HG03575 (cell line): ENCODE measurements around the gene AKT2.
"Not testable (repeated sequence)": the region's sequence is repeated elsewhere in the genome, so short reads cannot be mapped to it uniquely, and the experiment has no call there.

Source experiments
- ATAC-seq: cut with Tn5 transposase; IDR thresholded peaks from one replicate; pipeline ENCODE4 v1.9.1; 2021; ENCODE audit not compliant: unreplicated experiment, insufficient number of reproducible peaks, low FRiP score; ENCODE audit errors: extremely low read depth

The AKT2 gene

DNA sequence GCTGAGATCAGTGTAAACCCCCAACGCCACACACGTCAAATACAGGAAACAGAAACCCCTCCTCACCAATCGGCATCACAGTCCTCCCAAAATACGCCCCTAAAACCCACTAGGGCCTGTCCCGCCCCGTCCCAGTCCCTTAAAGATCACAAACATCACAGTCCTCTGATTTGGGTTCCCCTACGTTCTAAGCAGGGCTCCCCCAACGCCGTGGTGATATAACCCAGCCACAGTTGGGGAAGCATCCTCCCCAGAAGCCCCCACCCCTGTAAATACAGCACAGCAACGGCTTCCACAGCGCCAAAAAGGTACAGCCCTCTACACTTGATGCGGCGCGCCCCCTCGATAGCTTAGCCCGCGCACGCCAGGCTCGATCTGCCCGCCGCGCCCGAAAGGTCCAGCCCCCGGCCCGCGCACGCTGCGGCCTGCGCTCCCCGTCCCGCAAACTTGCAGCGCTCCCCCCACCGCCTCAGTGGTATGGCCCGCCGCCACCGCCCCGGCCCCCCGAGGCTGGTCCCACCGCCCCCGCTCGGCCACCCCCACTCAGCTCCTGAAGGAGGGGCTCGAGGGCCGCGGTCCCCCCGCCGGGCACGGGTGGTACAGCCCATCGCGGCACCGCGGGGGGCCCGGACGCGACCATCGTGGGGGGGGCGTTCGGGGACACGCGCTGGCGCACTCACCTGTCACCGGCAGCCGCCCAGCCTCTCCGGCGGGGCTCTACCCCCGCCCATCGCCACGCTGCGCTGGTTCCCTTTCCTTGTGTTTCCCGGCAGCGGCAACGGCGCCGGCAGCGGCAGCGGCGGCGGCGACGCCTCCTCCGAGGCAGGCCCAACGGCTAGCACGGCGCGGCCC lies at the start of gene AKT2:
Gene AKT2 (minus strand): TSS at position 845 of the 852 bp plus-strand sequence. CDS start 20,078 bp downstream, outside the sequence.
- no peak for ATAC-seq

DNA sequence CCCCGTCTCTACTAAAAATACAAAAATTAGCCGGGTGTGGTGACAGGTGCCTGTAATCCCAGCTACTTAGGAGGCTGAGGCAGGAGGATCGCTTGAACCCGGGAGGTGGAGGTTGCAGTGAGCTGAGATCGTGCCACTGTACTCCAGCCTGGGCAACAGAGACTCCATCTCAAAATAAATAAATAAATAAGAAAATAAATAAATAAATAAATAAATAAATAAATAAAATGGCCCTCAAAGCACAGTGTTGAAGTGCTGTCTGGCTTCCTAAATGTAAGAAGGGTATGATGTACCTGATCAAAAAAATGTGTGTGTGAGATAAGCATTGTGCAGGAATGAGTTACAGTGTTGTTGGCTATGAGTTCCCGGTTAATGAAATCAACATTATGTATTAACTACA lies 47.9 kb upstream of the AKT2 start:
- ATAC-seq: not testable (repeated sequence)

DNA sequence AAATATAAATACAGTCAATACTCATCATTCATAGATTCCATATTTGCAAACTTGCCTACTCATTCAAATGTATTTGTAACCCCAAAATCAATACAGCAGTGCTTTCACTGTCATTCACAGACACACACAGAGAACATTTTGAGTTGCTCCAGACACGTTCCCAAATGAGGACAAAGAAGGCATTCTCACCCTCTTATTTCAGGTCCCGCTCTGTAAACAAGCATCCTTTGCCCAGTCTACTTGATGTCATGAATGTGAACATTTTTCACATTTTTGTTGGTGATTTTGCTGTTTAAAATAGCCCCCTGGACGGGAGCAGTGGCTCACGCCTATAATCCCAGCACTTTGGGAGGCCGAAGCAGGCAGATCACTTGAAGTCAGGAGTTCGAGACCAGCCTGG lies 47.5 kb upstream of the AKT2 start:
- no peak for ATAC-seq

DNA sequence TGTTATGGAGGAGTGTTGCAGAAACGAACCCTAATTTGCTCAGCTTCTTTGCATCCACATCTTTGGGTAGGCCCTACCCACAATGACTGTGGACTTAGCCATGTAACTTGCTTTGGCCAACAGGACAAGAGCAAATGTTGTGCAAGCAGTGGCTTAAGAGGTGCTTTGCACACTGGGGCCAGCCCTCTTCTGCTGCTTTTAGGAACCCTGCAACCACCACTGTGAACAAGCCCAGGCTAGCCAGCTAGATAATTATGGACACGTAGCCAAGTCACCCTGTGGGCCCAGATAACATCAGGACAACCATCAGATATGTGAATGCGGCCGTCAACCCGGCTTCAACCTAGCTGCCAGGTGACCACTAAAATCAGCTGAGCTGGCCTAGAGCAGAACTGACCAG lies 45.9 kb upstream of the AKT2 start:
- ATAC-seq: no peak

DNA sequence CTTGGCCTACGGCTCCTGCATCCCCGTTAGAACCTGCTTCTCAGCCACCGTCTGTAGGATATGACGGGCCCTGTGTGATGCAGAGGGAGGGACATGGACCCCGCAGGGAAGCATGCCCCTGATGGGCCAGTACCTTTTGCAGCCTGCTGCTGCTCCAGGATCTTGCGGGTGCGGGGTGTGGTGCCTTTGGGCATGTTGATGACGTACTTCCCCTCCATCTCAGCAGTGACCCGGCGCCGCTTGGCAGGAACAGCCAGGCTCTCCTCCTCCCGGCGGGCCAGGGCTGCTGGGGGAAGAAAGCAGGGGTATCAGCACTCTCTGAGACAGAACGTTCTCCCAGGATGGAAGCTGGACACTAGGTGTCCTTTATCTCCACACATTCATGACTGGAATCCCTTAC lies 41.1 kb upstream of the AKT2 start:
- ATAC-seq: no peak

DNA sequence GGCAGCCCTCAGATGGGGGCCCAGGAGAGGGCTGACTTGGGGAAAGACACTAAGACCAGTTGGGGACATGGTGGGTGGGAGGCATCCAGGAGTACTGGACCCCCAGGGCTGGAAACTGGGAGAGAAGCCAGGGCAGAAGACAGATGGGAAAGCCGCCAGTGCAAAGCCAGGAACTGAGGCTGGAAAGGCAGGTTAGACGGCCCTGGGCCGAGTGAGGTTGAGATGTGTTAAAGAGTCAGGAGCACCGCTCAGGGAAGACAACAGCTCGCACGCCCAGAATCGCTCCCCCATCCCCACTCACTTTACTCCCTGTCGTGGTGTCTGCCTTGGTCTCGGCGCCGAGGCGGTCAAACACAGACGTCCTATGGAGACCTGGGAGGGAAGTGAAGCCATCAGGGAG lies 38.6 kb upstream of the AKT2 start:
- no peak for ATAC-seq

DNA sequence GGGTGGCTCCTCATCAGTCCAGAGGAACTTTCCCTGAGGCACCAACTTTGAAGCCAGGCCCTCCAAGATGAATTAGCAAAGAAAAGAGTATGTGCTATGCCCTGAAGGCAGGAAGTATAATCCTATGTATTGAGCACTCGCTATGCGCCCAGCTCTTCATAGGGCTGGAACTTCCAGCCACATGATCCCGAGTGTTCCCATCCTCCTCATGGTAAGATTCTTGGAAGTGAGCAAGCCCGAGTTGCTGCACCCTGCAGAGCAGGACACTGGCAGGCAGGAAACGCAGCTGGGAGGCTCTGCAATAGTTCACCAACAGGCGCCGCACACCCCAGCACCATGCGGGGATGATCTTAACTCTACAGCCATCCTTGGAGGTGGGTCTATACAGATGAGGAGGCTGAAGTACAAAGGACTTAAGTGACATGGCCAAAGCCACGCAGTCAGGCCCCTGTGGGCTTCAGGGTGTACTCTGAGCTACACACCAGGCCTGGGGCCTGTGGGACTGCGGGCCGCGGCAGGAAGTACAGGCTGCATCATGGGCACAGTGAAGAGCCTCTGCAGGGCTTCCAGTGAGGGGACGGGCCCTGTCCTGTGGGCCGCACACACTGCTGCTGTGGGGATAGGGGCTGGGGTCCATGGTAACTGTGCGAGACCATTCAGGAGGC lies 37.9 kb upstream of the AKT2 start:
- ATAC-seq: no peak

DNA sequence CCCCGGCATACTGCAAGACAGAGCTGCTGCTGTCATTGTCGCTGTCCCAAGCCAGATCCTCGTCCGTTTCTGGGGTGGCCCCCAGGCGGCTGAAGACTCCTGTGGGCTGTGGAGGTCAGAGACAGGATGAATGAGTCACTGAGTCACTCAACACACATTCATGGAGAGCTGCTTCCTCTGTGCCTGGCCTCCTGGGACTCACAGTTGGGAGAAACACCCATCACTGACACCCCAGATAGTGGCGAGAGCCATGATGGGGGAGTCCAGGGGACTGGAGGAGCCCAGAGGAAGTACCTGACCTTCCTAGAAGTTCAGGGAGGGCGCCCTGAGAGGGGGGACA lies 37.1 kb upstream of the AKT2 start:
- ATAC-seq: no peak

DNA sequence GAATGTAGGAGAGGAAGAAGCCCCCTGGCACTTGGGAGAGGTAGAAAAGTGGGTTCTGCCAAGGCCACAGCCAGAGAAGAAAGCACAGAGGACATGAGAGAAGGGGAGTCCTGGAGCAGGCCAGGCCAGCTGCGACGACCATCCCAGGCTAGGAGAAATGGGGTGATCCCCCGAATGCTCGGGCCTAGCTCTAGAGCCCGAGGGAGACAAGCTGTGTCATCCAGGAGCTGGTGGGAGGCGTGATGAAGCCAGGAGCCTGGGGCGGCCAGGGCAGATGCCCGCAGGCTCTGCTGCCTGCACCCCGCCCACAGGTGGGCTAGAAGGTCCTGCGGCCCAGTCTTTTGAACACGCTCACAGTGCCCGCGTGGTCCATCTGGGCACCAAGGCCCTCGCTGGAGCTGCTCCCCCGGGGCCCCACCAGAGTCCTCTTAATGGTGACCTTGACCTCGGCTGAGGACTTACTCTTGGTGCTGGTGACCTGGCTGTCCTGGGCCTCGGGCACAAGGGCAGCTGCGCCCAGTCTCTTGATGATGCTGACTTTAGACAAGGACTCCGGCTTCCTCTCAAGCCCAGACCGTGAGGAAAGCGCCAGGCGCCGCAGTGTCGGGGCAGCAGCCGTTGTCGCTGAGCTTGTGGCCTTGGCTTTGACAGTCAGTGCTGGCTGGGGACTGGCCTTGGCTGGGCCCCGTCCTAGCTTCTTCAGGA lies 36.6 kb upstream of the AKT2 start:
- no peak for ATAC-seq

DNA sequence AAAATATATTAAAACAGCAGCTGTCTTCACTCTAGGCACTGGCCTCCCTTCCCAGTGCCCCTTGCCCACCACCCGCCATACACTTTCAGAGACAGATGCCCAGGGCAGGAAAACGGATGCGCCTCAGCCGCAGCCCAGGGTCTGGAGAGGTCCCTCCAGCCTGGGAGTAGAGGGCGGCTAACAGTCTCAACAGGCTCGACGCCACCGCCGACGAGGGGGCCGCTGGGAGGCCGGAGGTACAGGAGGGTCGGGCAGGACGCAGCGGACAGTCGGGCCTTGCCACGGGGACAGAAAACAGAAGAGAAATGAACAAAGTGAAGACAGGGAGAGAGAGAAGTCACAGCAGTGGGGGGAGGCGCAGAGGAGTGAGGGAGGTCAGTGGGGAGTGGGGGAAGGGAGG lies 35.9 kb upstream of the AKT2 start:
- ATAC-seq: no peak

DNA sequence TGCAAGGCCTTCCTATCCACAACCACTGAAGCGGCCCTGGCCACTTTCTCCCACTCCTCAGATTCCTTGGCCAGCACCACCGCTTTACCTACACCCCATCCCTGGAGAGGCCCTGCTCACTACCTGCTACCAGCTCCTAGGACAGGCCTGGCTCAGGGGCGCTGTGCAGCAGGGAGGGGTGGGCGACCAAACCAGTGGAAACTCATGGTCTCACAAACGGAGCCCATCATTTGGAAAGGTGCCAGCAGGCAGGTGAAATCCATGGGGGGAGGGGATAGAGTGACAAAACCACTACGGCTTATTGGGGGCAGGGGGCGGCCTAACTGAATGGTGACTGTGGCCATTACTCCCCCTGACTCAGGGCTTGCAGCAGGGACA lies 35.4 kb upstream of the AKT2 start:
- no peak for ATAC-seq

DNA sequence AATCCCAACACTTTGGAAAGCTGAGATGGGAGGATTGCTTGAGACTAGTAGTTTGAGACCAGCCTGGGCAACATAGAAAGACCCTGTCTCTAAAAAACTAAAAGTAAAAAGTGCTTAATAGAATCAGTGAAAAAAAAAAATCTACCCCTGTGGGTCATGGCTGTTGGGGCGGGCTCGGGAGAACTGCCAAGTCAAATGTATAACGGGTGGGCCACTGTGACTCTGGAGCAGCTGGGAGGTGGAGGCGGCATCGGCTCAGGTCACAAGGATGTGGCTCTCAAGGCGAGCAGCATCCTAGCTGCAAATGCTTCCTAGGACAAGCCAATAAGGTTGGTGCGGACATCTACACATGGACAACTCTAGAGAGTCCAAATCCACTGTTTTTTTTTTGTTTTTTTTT lies 32.2 kb upstream of the AKT2 start:
- ATAC-seq: no peak

DNA sequence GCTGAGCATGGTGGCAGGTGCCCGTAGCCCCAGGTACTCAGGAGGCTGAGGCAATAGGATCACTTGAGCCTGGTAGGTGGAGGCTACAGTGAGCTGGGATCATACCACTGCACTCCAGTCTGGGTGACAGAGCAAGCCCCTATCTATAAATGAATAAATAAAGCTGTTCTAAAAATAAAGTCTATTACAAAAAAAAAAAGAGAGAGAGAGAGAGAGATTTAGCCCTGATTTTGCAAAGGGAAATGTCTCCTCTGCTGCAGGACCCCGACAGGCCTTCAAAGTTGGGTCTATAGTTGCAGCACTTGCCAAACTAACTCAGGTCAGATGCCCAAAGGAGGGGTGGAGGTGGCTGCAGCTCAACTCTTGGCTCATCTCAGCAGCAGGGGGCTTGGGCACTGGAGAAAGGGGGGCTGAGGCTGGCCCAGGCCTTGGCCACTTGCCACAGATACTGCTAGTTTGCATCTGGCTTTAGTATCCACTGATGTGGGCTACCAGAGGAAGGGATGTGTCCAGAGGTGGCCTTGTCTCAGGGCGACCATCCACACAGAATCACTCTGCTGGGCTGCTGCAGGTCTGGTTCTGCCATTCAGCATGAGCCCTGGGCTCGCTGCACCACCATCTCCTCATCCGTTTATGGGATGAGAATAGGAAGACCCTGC lies 30.8 kb upstream of the AKT2 start:
- ATAC-seq: no peak

DNA sequence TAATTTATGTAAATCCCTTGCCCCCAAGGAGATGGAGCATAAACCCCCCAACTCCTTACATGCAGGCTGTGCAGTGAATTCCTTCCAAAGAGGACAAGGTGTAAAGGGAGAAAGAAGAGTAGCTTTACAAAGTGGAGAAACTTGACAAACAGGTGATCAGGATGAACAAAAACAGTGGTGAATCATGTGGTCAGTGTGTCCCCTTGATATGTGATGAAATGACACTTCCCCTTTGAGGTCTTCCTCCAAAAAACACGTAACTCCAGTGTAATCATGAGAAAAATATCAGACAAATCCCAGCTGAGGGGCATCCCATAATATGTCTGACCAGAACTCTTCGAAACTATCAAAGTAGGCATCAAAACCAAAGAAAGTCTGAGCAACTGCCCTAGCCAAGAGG lies 29.5 kb upstream of the AKT2 start:
- ATAC-seq: no peak

DNA sequence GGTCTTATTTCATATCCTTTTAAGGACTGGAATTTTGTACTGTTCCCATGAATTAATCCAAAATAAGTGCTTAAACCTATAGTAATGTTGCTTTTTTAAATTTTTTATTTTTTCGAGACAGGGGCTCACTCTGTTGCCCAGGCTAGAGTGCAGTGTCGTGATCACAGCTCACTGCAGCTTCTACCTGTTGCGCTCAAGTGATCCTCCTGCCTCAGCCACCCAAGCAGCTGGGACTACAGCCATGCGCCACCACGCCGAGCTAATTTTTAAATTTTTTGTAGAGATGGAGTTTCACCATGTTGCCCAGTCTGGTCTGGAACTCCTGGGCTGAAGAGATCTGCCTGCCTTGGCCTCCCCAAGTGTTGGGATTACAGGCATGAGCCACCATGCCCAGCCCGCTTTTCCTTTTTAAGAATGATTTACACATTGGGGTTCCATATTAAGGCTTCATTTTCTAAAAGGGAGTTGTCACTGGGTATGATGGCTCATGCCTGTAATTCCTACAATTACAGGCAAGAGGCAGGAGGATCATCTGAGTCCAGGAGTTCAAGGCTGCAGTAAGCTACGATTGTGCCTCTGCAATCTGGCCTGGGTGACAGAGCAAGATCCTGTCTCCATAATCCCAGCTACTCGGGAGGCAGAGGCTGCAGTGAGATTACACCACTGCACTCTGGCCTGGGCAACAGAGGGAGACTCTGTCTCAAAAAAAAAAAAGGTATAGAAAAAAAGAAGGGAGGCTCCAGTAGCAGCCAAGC lies 28.3 kb upstream of the AKT2 start:
- ATAC-seq: no peak

DNA sequence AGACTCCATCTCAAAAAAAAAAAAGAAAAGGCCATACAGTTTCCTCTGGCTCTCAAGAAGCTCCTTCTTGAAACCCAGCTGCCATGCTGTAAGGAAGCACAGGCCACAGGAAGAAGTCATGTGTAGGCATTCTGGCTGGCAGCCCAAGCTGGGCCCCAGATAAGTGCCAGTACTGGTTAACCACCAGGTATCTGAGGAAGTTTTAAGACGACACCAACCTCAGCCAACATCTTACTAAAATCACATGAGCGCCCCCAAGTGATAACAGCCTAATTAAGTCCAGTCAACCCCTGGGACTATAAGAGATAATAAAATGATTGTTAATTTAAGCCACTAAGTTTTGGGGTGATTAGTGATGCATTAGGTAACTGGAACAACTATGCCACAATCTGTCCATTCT lies 27.4 kb upstream of the AKT2 start:
- ATAC-seq: no peak

DNA sequence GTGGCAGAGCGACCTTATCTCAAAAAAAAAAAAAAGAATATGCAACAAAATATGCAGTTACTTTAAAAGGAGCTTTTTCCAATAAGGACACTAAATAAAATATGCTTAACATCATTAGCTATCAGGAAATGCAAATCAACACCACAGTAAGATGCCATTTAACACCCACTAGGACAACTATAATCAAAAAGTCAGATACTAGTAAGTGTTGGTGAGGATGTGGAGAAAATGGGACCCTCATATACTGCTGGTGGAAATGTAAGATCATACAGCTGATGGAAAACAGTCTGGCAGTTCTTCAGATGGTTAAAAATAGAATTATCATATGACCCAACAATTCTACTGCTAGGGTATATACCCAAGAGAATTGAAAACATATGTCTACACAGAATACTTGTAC lies 24.5 kb upstream of the AKT2 start:
- ATAC-seq: no peak

DNA sequence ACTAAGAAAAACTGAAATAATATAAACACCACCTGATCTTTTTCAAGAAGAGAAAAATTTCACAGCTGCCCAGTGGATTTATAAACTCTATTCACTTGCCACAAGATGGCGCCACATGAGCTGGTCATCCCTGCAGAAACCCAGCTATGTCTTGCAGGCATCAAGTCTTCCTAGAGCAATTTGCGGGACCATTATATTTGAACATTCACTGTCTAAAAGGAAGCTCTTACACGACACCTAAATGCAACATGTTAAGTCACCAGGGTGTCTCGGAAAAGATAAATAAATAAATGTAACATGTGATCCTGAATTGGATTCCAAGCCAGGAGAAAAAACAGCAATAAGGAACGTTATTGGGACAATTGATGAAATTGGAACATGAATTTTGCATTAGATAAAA lies 20.3 kb upstream of the AKT2 start:
- no peak for ATAC-seq

DNA sequence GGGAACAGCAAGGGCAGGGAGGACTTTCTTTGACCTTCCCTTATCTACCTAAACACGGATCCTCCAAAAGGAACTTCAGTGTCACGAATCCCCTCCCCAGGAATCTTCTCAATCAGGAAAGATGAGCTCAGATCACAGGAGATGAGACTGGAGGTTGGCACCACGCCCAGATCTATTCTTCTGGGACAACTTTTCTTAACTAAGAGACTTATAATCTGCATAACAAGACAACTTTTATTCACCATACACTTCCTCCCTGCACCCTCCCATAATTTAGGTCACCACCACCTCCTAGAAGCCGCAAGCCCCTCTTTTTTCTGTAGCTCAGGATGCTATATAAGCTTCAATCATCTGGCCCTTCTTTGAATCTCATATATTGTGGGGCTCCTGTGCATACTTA lies 19.2 kb upstream of the AKT2 start:
- no peak for ATAC-seq
